ENCODE data around the gene RIOX2. TPM values are rescaled to one million over a fixed set of nuclear protein-coding genes. Genes with fewer than 3 reads are reported as not detected.
A peak's percentile ranks its signal among the peaks of the same experiment; 100 is the strongest.

The RIOX2 gene
- polyA plus RNA-seq, 3 donors, result 15.3 to 18.7 (median 18.3) TPM

- Mint-ChIP-seq H3K4me3 (no peak overlapping the region), H3K36me3 (peaks cover 63 to 77% of the 10 kb centered on the region in 2 donors), H3K4me1 (no peaks in the 10 kb centered on the region), H3K9me3 (peaks cover 0 to 3% (median 0%) of the 10 kb centered on the region in 7 donors), H3K27me3 (ENCODE audit: low read depth in 3 of 3) (no peaks in the 10 kb centered on the region), H3K27ac (peak overlapping the region in 2 of 7 donors; percentile 42 to 61)
- H3K9me3 ChIP-seq (replicated peaks in 1 of 2; ENCODE audit: control insufficient read depth in 1 of 2, insufficient read depth in 1 of 2, low read length in 2 of 2), result no peaks in the 10 kb centered on the region
- H3K9ac ChIP-seq (ENCODE audit: insufficient read depth, low read length, poor library complexity, severe bottlenecking), result no peak overlapping the region
- H3K79me2 ChIP-seq (ENCODE audit: insufficient read depth, low read length), result no peaks in the 10 kb centered on the region
- no peaks in the 10 kb centered on the region for H3K4me1 ChIP-seq (ENCODE audit: control insufficient read depth in 1 of 2, insufficient read depth in 2 of 2, low read length in 2 of 2)
- no peak overlapping the region for H3K4me3 ChIP-seq (replicated peaks in 1 of 3; ENCODE audit: low read depth in 2 of 3, low read length in 3 of 3)
- H3K4me2 ChIP-seq (replicated peaks; ENCODE audit: extremely low read depth, low read length, poor library complexity, severe bottlenecking), result no peak overlapping the region
- no peak overlapping the region for H3K27ac ChIP-seq (ENCODE audit: low read depth in 1 of 2, low read length in 2 of 2)
- DNase-seq, result no peak
- H4K20me1 ChIP-seq (ENCODE audit: insufficient read depth, low read length), result no peaks in the 10 kb centered on the region
- TF ChIP-seq CTCF (IDR thresholded peaks at IDR 0.05), result no peak
- no peak overlapping the region for H2AFZ ChIP-seq (ENCODE audit: insufficient read depth, low read depth, low read length, poor library complexity, severe bottlenecking)
- intact Hi-C loops (cut with micrococcal nuclease), result no loop called here
- peaks cover 22 to 73% of the 10 kb centered on the region in 2 donors for H3K36me3 ChIP-seq (replicated peaks in 1 of 2; ENCODE audit: control insufficient read depth in 1 of 2, insufficient read depth in 2 of 2, low read length in 2 of 2)
- no peaks in the 10 kb centered on the region for H3K27me3 ChIP-seq (ENCODE audit: control insufficient read depth in 2 of 2, insufficient read depth in 2 of 2, low read length in 2 of 2)
Observed at GRCh38 chr3:97930018-97930417, 42.2 kb downstream of the RIOX2 start.

- DNase-seq, result no peak
Observed at GRCh38 chr3:97928986-97929385, 43.2 kb downstream of the RIOX2 start.

More at GRCh38 chr3:97928986-97929385, 43.2 kb downstream of the RIOX2 start:
- Histone ChIP-seq H4K20me1 (ENCODE audit: insufficient read depth, low read length) (no peaks in the 10 kb centered on the region), H2AFZ (ENCODE audit: insufficient read depth, low read depth, low read length, poor library complexity, severe bottlenecking) (no peak overlapping the region), H3K4me1 (ENCODE audit: control insufficient read depth in 1 of 2, insufficient read depth in 2 of 2, low read length in 2 of 2) (no peaks in the 10 kb centered on the region), H3K4me2 (replicated peaks; ENCODE audit: extremely low read depth, low read length, poor library complexity, severe bottlenecking) (no peak overlapping the region), H3K9me3 (replicated peaks in 1 of 2; ENCODE audit: control insufficient read depth in 1 of 2, insufficient read depth in 1 of 2, low read length in 2 of 2) (no peaks in the 10 kb centered on the region), H3K27ac (ENCODE audit: low read depth in 1 of 2, low read length in 2 of 2) (no peak overlapping the region), H3K4me3 (replicated peaks in 1 of 3; ENCODE audit: low read depth in 2 of 3, low read length in 3 of 3) (no peak overlapping the region), H3K9ac (ENCODE audit: insufficient read depth, low read length, poor library complexity, severe bottlenecking) (no peak overlapping the region), H3K27me3 (ENCODE audit: control insufficient read depth in 2 of 2, insufficient read depth in 2 of 2, low read length in 2 of 2) (no peaks in the 10 kb centered on the region), H3K36me3 (replicated peaks in 1 of 2; ENCODE audit: control insufficient read depth in 1 of 2, insufficient read depth in 2 of 2, low read length in 2 of 2) (peaks cover 25 to 72% of the 10 kb centered on the region in 2 donors), H3K79me2 (ENCODE audit: insufficient read depth, low read length) (no peaks in the 10 kb centered on the region)
- Mint-ChIP-seq H3K4me1 (no peaks in the 10 kb centered on the region), H3K4me3 (no peak overlapping the region), H3K36me3 (peaks cover 64 to 76% of the 10 kb centered on the region in 2 donors), H3K27me3 (ENCODE audit: low read depth in 3 of 3) (no peaks in the 10 kb centered on the region), H3K27ac (no peak overlapping the region), H3K9me3 (peaks cover 0 to 3% (median 0%) of the 10 kb centered on the region in 7 donors)
- WGBS (ENCODE audit: insufficient coverage), result 100% methylated on average over 1 of the region's 4 CpGs
- intact Hi-C loops (cut with micrococcal nuclease), result no loop called here
- TF ChIP-seq CTCF (IDR thresholded peaks at IDR 0.05), result no peak

All from CD14-positive monocyte (primary cell).